SK-N-SH (cell line): ENCODE data around the gene PARD3B. TPM values are rescaled to one million over a fixed set of nuclear protein-coding genes. Genes with fewer than 3 reads are reported as not detected.

ENCODE experiments used
- CTCF ChIA-PET: fragments of 300-600, 350-600 bp; formaldehyde crosslinking; extraction: SDS; loops from one replicate; lab custom pipeline; 2021; lab: Yijun Ruan, JAX
- POLR2A ChIA-PET: fragments of 350-600 bp; sonication (Branson Sonifier 250); formaldehyde crosslinking; extraction: SDS; loops from one replicate; lab custom pipeline; 2020; ENCODE audit warnings: antibody characterized with exemption, inconsistent platforms; lab: Yijun Ruan, JAX
- DNase-seq: peaks from one replicate; pipeline ENCODE4 v3.0.0; 2012
- H2AFZ ChIP-seq: fragments of 200-600 bp; sonication (generic); 2 replicates; pipeline ENCODE4 v1.8.1; 2016; ENCODE audit warnings: antibody characterized with exemption, mild to moderate bottlenecking, low read depth
- H3F3A ChIP-seq: fragments of 200-600 bp; sonication (generic); replicated peaks from 2 replicates; pipeline ENCODE3; 2016; ENCODE audit warnings: antibody characterized with exemption, mild to moderate bottlenecking; ENCODE audit not compliant: insufficient read depth
- H3K27ac ChIP-seq, 2 experiments: fragments of 200-500 bp in 1 of 2; fragments of 200-600 bp in 1 of 2; sonication (Bioruptor generic) in 1 of 2; sonication (generic), shearing (Covaris generic) in 1 of 2; 2 replicates each; pipeline versions ENCODE4 v1.5.1 to v1.6.1; 2014 to 2016; ENCODE audit warnings: low read depth in 2 of 2, inconsistent platforms in 1 of 2, low read length in 1 of 2, mild to moderate bottlenecking in 1 of 2, mixed read lengths in 1 of 2
- H3K27me3 ChIP-seq: fragments of 200-600 bp; sonication (generic), shearing (Covaris generic); 2 replicates; pipeline ENCODE4 v1.6.1; 2016; ENCODE audit warnings: mixed run types; ENCODE audit not compliant: insufficient read depth
- H3K36me3 ChIP-seq, 2 experiments: fragments of 200-500 bp in 1 of 2; fragments of 200-600 bp in 1 of 2; sonication (Bioruptor generic) in 1 of 2; sonication (generic) in 1 of 2; replicated peaks in 1 of 2; 2 replicates each; pipeline versions ENCODE3 to v1.5.1; 2014 to 2016; ENCODE audit warnings: low read length in 1 of 2, mild to moderate bottlenecking in 1 of 2; ENCODE audit not compliant: insufficient read depth in 2 of 2, control insufficient read depth in 1 of 2
- H3K4me1 ChIP-seq, 2 experiments: fragments of 200-500 bp in 1 of 2; fragments of 200-600 bp in 1 of 2; sonication (Bioruptor generic) in 1 of 2; sonication (generic), shearing (Covaris generic) in 1 of 2; 2 replicates each; pipeline versions ENCODE4 v1.5.1 to v1.6.1; 2014 to 2016; ENCODE audit warnings: low read depth in 1 of 2, low read length in 1 of 2, mixed run types in 1 of 2; ENCODE audit not compliant: insufficient read depth in 2 of 2, control insufficient read depth in 1 of 2
- H3K4me2 ChIP-seq: fragments of 200-600 bp; sonication (generic), shearing (Covaris generic); 2 replicates; pipeline ENCODE4 v1.6.1; 2017; ENCODE audit warnings: mixed run types
- H3K4me3 ChIP-seq, 2 experiments: fragments of 200-500 bp in 1 of 2; fragments of 200-600 bp in 1 of 2; sonication (Bioruptor generic) in 1 of 2; sonication (generic), shearing (Covaris generic) in 1 of 2; 2 replicates each; pipeline versions ENCODE4 v1.5.1 to v1.8.1; 2014 to 2016; ENCODE audit warnings: low read depth in 2 of 2, inconsistent platforms in 1 of 2, low read length in 1 of 2, mild to moderate bottlenecking in 1 of 2, mixed read lengths in 1 of 2, moderate library complexity in 1 of 2
- H3K79me2 ChIP-seq: fragments of 200-600 bp; sonication (generic); 2 replicates; pipeline ENCODE4 v1.8.1; 2017; ENCODE audit warnings: mild to moderate bottlenecking; ENCODE audit not compliant: insufficient read depth
- H3K9ac ChIP-seq: fragments of 200-600 bp; sonication (generic); 2 replicates; pipeline ENCODE4 v1.6.1; 2017; ENCODE audit warnings: mixed run types
- H3K9me2 ChIP-seq: fragments of 200-600 bp; sonication (generic); 2 replicates; pipeline ENCODE4 v1.6.1; 2017; ENCODE audit warnings: mixed run types
- H3K9me3 ChIP-seq: fragments of 200-600 bp; sonication (generic); 2 replicates; pipeline ENCODE4 v1.6.1; 2017; ENCODE audit warnings: mixed run types, mild to moderate bottlenecking, moderate library complexity
- H4K20me1 ChIP-seq: fragments of 200-600 bp; sonication (generic); 2 replicates; pipeline ENCODE4 v1.6.1; 2017; ENCODE audit warnings: mild to moderate bottlenecking, mixed run types; ENCODE audit not compliant: insufficient read depth
- EP300 ChIP-seq, 2 experiments: IDR thresholded peaks; 2 replicates each; pipeline versions ENCODE4 v1.4.0 to v1.6.1; 2012; ENCODE audit warnings: borderline replicate concordance in 1 of 2, low read depth in 1 of 2, low read length in 1 of 2
- EZH2phosphoT487 ChIP-seq: fragments of 200-600 bp; sonication (generic); IDR thresholded peaks from 2 replicates; pipeline ENCODE4 v1.6.1; 2017; ENCODE audit warnings: low read depth, mixed run types, mild to moderate bottlenecking, antibody characterized with exemption, moderate library complexity, borderline replicate concordance
- FOSL2 ChIP-seq: IDR thresholded peaks from 2 replicates; pipeline ENCODE4 v1.4.0; 2012; ENCODE audit warnings: low read depth, mild to moderate bottlenecking, moderate library complexity, borderline replicate concordance
- FOXM1 ChIP-seq: IDR thresholded peaks from 2 replicates; pipeline ENCODE4 v1.4.0; 2012; ENCODE audit warnings: low read depth, mild to moderate bottlenecking
- GATA2 ChIP-seq: sonication (generic); formaldehyde crosslinking; IDR thresholded peaks from 2 replicates; pipeline ENCODE4 v1.5.0; 2020; ENCODE audit warnings: mild to moderate bottlenecking, missing genetic modification reagents
- JUND ChIP-seq: IDR thresholded peaks from 2 replicates; pipeline ENCODE4 v1.4.0; 2012
- MXI1 ChIP-seq: IDR thresholded peaks from 2 replicates; pipeline ENCODE4 v1.6.1; 2012; ENCODE audit warnings: mild to moderate bottlenecking, low read depth, low read length, improper control_type of control experiment
- NFIC ChIP-seq: IDR thresholded peaks from 2 replicates; pipeline ENCODE4 v1.4.0; 2012; ENCODE audit warnings: borderline replicate concordance
- POLR2AphosphoS5 ChIP-seq: IDR thresholded peaks from 2 replicates; pipeline ENCODE4 v1.6.1; 2012; ENCODE audit warnings: low read depth, low read length
- RAD21 ChIP-seq: IDR thresholded peaks from 2 replicates; pipeline ENCODE4 v1.6.1; 2012; ENCODE audit warnings: mild to moderate bottlenecking, low read length
- RCOR1 ChIP-seq: fragments of 150-350 bp; IDR thresholded peaks from 2 replicates; pipeline ENCODE4 v1.6.1; 2017; ENCODE audit warnings: antibody characterized with exemption, low read length
- SIN3A ChIP-seq: IDR thresholded peaks from 2 replicates; pipeline ENCODE4 v1.6.1; 2012; ENCODE audit warnings: low read depth, mild to moderate bottlenecking, low read length, moderate library complexity, borderline replicate concordance
- WGBS: methylation state at CpG from one replicate; pipeline ENCODE4 v1.1.6; 2017; ENCODE audit warnings: low lambda C conversion rate; 5-methylcytosine and 5-hydroxymethylcytosine counted together
- polyA plus RNA-seq, 3 experiments: library from polyadenylated mRNA; depleted of rRNA; stranded (reverse); fragments of >200 nt; gene quantifications; 2 replicates each; pipeline ENCODE4 v1.2.3, GENCODE V29; 2012
- TF ChIP-seq, protein P1 (sequence below): IDR thresholded peaks from 2 replicates; pipeline ENCODE4 v1.4.0; 2012; ENCODE audit warnings: low read depth
- TF ChIP-seq, protein P2 (sequence below): IDR thresholded peaks from 2 replicates; pipeline ENCODE4 v1.6.1; 2012; ENCODE audit warnings: mild to moderate bottlenecking, low read depth, low read length, moderate library complexity
- TF ChIP-seq, protein P3 (sequence below): fragments of 200-600 bp; sonication (generic); IDR thresholded peaks from 2 replicates; pipeline ENCODE4 v1.6.1; 2017; ENCODE audit warnings: antibody characterized with exemption, mild to moderate bottlenecking, moderate library complexity

Gene PARD3B
- polyA plus RNA-seq, 1 of the 3 experiments (the other 2 are of a cell fraction): 0.87 TPM

DNA sequence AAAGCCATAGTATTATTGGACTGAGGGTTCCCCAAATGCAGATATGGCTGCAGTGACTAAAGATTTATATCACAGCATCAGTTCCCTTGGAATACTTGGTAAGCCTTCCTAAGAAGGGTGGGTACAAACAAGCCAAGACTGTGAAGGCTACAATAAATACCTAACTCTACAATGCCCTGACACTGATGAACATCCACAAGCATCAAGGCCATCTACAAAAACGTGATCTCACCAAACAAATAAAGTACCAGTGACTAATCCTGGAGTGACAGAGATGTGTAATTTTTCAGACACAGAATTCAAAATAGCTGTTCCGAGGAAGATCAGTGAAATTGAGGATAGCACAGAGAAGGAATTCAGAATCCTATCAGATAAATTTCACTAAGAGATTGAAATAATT is 254.5 kb downstream of the PARD3B start:
- 54% methylated on average over 2 of the region's 2 CpGs for WGBS

DNA sequence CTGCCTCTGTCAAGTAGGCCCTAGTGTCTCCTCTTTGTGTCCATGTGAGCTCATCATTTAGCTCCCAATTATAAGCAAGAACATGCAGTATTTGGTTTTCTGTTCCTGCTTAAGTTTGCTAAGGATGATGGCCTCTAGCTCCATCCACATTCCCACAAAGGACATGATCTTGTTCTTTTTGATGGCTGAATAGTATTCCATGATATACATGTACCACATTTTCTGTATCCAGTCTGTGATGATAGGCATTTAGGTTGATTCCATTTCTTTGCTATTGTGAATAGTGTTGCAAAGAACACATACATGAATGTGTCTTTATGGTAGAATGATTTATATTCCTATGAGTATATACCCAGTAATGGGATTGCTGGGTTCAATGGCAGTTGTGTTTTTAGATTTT is 263.2 kb downstream of the PARD3B start:
- no peak overlapping the region for H3K4me3 ChIP-seq
- no peaks in the 10 kb centered on the region for H3K4me1 ChIP-seq
- no peaks in the 10 kb centered on the region for H3K79me2 ChIP-seq
- H3F3A ChIP-seq: no peaks in the 10 kb centered on the region
- ChIA-PET POLR2A (no interaction called here), CTCF (no interaction called here)
- no peaks in the 10 kb centered on the region for H3K27me3 ChIP-seq
- no peak overlapping the region for H3K27ac ChIP-seq
- TF ChIP-seq NFIC (no peak), EZH2phosphoT487 (no peak)
- TF ChIP-seq, protein P1, sequence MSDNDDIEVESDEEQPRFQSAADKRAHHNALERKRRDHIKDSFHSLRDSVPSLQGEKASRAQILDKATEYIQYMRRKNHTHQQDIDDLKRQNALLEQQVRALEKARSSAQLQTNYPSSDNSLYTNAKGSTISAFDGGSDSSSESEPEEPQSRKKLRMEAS: no peak
- H4K20me1 ChIP-seq: no peaks in the 10 kb centered on the region
- H3K9me3 ChIP-seq: no peaks in the 10 kb centered on the region
- no peaks in the 10 kb centered on the region for H3K36me3 ChIP-seq
- H3K4me2 ChIP-seq: no peak overlapping the region
- DNase-seq: no peak
- no peak overlapping the region for H2AFZ ChIP-seq
- H3K9me2 ChIP-seq: no peaks in the 10 kb centered on the region
- no peak overlapping the region for H3K9ac ChIP-seq

More for the DNA sequence above, 254.5 kb downstream of the PARD3B start:
- Histone ChIP-seq H3F3A (no peaks in the 10 kb centered on the region), H2AFZ (no peak overlapping the region), H3K36me3 (no peaks in the 10 kb centered on the region), H3K4me1 (no peaks in the 10 kb centered on the region), H3K79me2 (no peaks in the 10 kb centered on the region), H3K9me3 (no peaks in the 10 kb centered on the region), H3K4me2 (no peak overlapping the region), H3K9me2 (no peaks in the 10 kb centered on the region), H3K4me3 (no peak overlapping the region), H3K9ac (no peak overlapping the region), H3K27me3 (no peaks in the 10 kb centered on the region), H3K27ac (no peak overlapping the region), H4K20me1 (no peaks in the 10 kb centered on the region)
- DNase-seq: no peak
- POLR2A ChIA-PET: no interaction called here
- CTCF ChIA-PET: no interaction called here
- TF ChIP-seq, protein P2, sequence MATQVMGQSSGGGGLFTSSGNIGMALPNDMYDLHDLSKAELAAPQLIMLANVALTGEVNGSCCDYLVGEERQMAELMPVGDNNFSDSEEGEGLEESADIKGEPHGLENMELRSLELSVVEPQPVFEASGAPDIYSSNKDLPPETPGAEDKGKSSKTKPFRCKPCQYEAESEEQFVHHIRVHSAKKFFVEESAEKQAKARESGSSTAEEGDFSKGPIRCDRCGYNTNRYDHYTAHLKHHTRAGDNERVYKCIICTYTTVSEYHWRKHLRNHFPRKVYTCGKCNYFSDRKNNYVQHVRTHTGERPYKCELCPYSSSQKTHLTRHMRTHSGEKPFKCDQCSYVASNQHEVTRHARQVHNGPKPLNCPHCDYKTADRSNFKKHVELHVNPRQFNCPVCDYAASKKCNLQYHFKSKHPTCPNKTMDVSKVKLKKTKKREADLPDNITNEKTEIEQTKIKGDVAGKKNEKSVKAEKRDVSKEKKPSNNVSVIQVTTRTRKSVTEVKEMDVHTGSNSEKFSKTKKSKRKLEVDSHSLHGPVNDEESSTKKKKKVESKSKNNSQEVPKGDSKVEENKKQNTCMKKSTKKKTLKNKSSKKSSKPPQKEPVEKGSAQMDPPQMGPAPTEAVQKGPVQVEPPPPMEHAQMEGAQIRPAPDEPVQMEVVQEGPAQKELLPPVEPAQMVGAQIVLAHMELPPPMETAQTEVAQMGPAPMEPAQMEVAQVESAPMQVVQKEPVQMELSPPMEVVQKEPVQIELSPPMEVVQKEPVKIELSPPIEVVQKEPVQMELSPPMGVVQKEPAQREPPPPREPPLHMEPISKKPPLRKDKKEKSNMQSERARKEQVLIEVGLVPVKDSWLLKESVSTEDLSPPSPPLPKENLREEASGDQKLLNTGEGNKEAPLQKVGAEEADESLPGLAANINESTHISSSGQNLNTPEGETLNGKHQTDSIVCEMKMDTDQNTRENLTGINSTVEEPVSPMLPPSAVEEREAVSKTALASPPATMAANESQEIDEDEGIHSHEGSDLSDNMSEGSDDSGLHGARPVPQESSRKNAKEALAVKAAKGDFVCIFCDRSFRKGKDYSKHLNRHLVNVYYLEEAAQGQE: no peak
- TF ChIP-seq POLR2AphosphoS5: no peak
- TF ChIP-seq, protein P3, sequence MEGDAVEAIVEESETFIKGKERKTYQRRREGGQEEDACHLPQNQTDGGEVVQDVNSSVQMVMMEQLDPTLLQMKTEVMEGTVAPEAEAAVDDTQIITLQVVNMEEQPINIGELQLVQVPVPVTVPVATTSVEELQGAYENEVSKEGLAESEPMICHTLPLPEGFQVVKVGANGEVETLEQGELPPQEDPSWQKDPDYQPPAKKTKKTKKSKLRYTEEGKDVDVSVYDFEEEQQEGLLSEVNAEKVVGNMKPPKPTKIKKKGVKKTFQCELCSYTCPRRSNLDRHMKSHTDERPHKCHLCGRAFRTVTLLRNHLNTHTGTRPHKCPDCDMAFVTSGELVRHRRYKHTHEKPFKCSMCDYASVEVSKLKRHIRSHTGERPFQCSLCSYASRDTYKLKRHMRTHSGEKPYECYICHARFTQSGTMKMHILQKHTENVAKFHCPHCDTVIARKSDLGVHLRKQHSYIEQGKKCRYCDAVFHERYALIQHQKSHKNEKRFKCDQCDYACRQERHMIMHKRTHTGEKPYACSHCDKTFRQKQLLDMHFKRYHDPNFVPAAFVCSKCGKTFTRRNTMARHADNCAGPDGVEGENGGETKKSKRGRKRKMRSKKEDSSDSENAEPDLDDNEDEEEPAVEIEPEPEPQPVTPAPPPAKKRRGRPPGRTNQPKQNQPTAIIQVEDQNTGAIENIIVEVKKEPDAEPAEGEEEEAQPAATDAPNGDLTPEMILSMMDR: no peak
- TF ChIP-seq, protein P1: no peak
- TF ChIP-seq SIN3A: no peak
- no peak for TF ChIP-seq RAD21
- TF ChIP-seq NFIC: no peak
- no peak for TF ChIP-seq JUND
- TF ChIP-seq FOSL2: no peak
- TF ChIP-seq RCOR1: no peak
- no peak for TF ChIP-seq MXI1
- TF ChIP-seq FOXM1: no peak
- TF ChIP-seq EP300 (IDR thresholded peaks at IDR 0.05; ENCODE audit: borderline replicate concordance in 1 of 2, low read depth in 1 of 2, low read length in 1 of 2): no peak
- no peak for TF ChIP-seq GATA2 (CRISPR knock-in tag)
